ENCODE results near the gene S100A14. TPM values are rescaled to one million over a fixed set of nuclear protein-coding genes. Genes with fewer than 3 reads are reported as not detected.

The S100A14 gene
- total RNA-seq, 1 donor from 2014 or later, result not detected

GRCh38 chr1:153573351-153573750 lies 42.8 kb downstream of the S100A14 start:
- intact Hi-C loops (cut with micrococcal nuclease), result loop anchor here (5.0 kb wide), 1 partner anchor 59 kb away; the partner anchor contains the start of gene CHTOP
- H3K27ac Mint-ChIP-seq, result peak overlapping the region; percentile 9
- peaks cover 16% of the 10 kb centered on the region for H3K27me3 Mint-ChIP-seq (ENCODE audit: low read depth)

GRCh38 chr1:153572569-153573015 lies 43.5 kb downstream of the S100A14 start:
- Mint-ChIP-seq H3K4me1 (ENCODE audit: low read depth) (peaks cover 31% of the 10 kb centered on the region), H3K4me3 (ENCODE audit: low read depth) (no peak overlapping the region)

More at GRCh38 chr1:153573351-153573750, 42.8 kb downstream of the S100A14 start:
- no peaks in the 10 kb centered on the region for H3K9me3 Mint-ChIP-seq
- no peaks in the 10 kb centered on the region for H3K36me3 Mint-ChIP-seq (ENCODE audit: low read depth)
- peaks cover 24% of the 10 kb centered on the region for H3K4me1 Mint-ChIP-seq (ENCODE audit: low read depth)
- no peak for DNase-seq (ENCODE audit: low spot score)
- H3K4me3 Mint-ChIP-seq (ENCODE audit: low read depth), result no peak overlapping the region

GRCh38 chr1:153571706-153572105 lies 44.4 kb downstream of the S100A14 start:
- Mint-ChIP-seq H3K9me3 (no peaks in the 10 kb centered on the region), H3K27ac (no peak overlapping the region), H3K4me1 (ENCODE audit: low read depth) (peaks cover 37% of the 10 kb centered on the region), H3K4me3 (ENCODE audit: low read depth) (no peak overlapping the region), H3K27me3 (ENCODE audit: low read depth) (peaks cover 3% of the 10 kb centered on the region), H3K36me3 (ENCODE audit: low read depth) (no peaks in the 10 kb centered on the region)
- no peak for DNase-seq (ENCODE audit: low spot score)
- intact Hi-C loops (cut with micrococcal nuclease), result loop anchor here (1.0 to 5.0 kb wide), 3 partner anchors 26 to 61 kb away; partner anchors contain the start of gene CHTOP

More at GRCh38 chr1:153572569-153573015, 43.5 kb downstream of the S100A14 start:
- intact Hi-C loops (cut with micrococcal nuclease), result loop anchor here (1.0 to 5.0 kb wide), 3 partner anchors 25 to 60 kb away; partner anchors contain the start of gene CHTOP
- Mint-ChIP-seq H3K36me3 (ENCODE audit: low read depth) (no peaks in the 10 kb centered on the region), H3K9me3 (no peaks in the 10 kb centered on the region), H3K27ac (no peak overlapping the region), H3K27me3 (ENCODE audit: low read depth) (peaks cover 9% of the 10 kb centered on the region)
- DNase-seq (ENCODE audit: low spot score), result peak; percentile 38

- no peak overlapping the region for H3K27ac Mint-ChIP-seq
- intact Hi-C loops (cut with micrococcal nuclease), result loop anchor here (5.0 kb wide), 1 partner anchor 61 kb away; the partner anchor contains the start of gene CHTOP
These were observed 45.3 kb downstream of the S100A14 start for GRCh38 chr1:153570874-153571273.

GRCh38 chr1:153569465-153569864 lies 46.7 kb downstream of the S100A14 start:
- DNase-seq (ENCODE audit: low spot score), result no peak
- no peaks in the 10 kb centered on the region for H3K9me3 Mint-ChIP-seq
- intact Hi-C loops (cut with micrococcal nuclease), result no loop called here
- no peak overlapping the region for H3K27ac Mint-ChIP-seq
- no peaks in the 10 kb centered on the region for H3K27me3 Mint-ChIP-seq (ENCODE audit: low read depth)
- no peak overlapping the region for H3K4me3 Mint-ChIP-seq (ENCODE audit: low read depth)
- no peaks in the 10 kb centered on the region for H3K36me3 Mint-ChIP-seq (ENCODE audit: low read depth)
- peaks cover 48% of the 10 kb centered on the region for H3K4me1 Mint-ChIP-seq (ENCODE audit: low read depth)

More at GRCh38 chr1:153570874-153571273, 45.3 kb downstream of the S100A14 start:
- no peaks in the 10 kb centered on the region for H3K27me3 Mint-ChIP-seq (ENCODE audit: low read depth)
- no peaks in the 10 kb centered on the region for H3K9me3 Mint-ChIP-seq
- no peak overlapping the region for H3K4me3 Mint-ChIP-seq (ENCODE audit: low read depth)
- H3K4me1 Mint-ChIP-seq (ENCODE audit: low read depth), result peaks cover 43% of the 10 kb centered on the region
- DNase-seq (ENCODE audit: low spot score), result no peak
- H3K36me3 Mint-ChIP-seq (ENCODE audit: low read depth), result no peaks in the 10 kb centered on the region

GRCh38 chr1:153568367-153569099 lies 47.6 kb downstream of the S100A14 start:
- Mint-ChIP-seq H3K36me3 (ENCODE audit: low read depth) (no peaks in the 10 kb centered on the region), H3K27ac (peak overlapping the region; percentile 5), H3K9me3 (no peaks in the 10 kb centered on the region), H3K4me3 (ENCODE audit: low read depth) (peak overlapping the region; percentile 49), H3K4me1 (ENCODE audit: low read depth) (peaks cover 48% of the 10 kb centered on the region), H3K27me3 (ENCODE audit: low read depth) (no peaks in the 10 kb centered on the region)
- peak; percentile 73 for DNase-seq (ENCODE audit: low spot score)
- intact Hi-C loops (cut with micrococcal nuclease), result loop anchor here (1.0 kb wide), 2 partner anchors 35 to 57 kb away; no protein-coding TSS in a partner anchor

GRCh38 chr1:153567621-153568366 lies 48.3 kb downstream of the S100A14 start:
- Mint-ChIP-seq H3K4me1 (ENCODE audit: low read depth) (peaks cover 42% of the 10 kb centered on the region), H3K4me3 (ENCODE audit: low read depth) (no peak overlapping the region), H3K9me3 (no peaks in the 10 kb centered on the region), H3K36me3 (ENCODE audit: low read depth) (no peaks in the 10 kb centered on the region), H3K27me3 (ENCODE audit: low read depth) (no peaks in the 10 kb centered on the region), H3K27ac (peak overlapping the region; percentile 67)
- intact Hi-C loops (cut with micrococcal nuclease), result loop anchor here (1.0 to 2.0 kb wide), 3 partner anchors 34 to 103 kb away; partner anchors contain the start of gene ILF2
- DNase-seq (ENCODE audit: low spot score), result no peak

- Mint-ChIP-seq H3K4me3 (ENCODE audit: low read depth) (peak overlapping the region; percentile 22), H3K27ac (peak overlapping the region; percentile 100), H3K9me3 (no peaks in the 10 kb centered on the region), H3K36me3 (ENCODE audit: low read depth) (no peaks in the 10 kb centered on the region), H3K4me1 (ENCODE audit: low read depth) (peaks cover 37% of the 10 kb centered on the region), H3K27me3 (ENCODE audit: low read depth) (no peaks in the 10 kb centered on the region)
- peak; percentile 75 for DNase-seq (ENCODE audit: low spot score)
- intact Hi-C loops (cut with micrococcal nuclease), result loop anchor here (1.0 to 2.0 kb wide), 2 partner anchors 21 to 104 kb away; partner anchors contain the start of genes ILF2 and S100A4
These were observed 49.4 kb downstream of the S100A14 start for GRCh38 chr1:153566414-153567371.

GRCh38 chr1:153565529-153566374 lies 50.4 kb downstream of the S100A14 start, which contains the start of gene S100A2:
S100A2 (minus strand) TSS chr1:153565844; CDS start chr1:153563877, 1,967 bp downstream.
- intact Hi-C loops (cut with micrococcal nuclease), result loop anchor here (1.0 to 2.0 kb wide), 2 partner anchors 20 to 105 kb away; partner anchors contain the start of genes ILF2 and S100A4
- Mint-ChIP-seq H3K27me3 (ENCODE audit: low read depth) (no peaks in the 10 kb centered on the region), H3K27ac (peak within 1 kb of the TSS; percentile 100), H3K4me3 (ENCODE audit: low read depth) (peak within 1 kb of the TSS; percentile 81), H3K4me1 (ENCODE audit: low read depth) (peaks cover 34% of the 10 kb centered on the region), H3K36me3 (ENCODE audit: low read depth) (no peaks in the 10 kb centered on the region), H3K9me3 (no peaks in the 10 kb centered on the region)
- no peak for DNase-seq (ENCODE audit: low spot score)

Measured in activated T-helper 2 cell treated with anti-CD3 and anti-CD28 coated beads, Interferon-gamma antibody, Interleukin-2, Interleukin-4, amounts not matched to agents 10 μg/mL and 5 μg/mL and 100 μg/mL, durations not matched to agents 14 hours and 24 hours and 36 hours (primary cell).